Subcutaneous adipose tissue (tissue), 4 donors: ENCODE results near the gene LSAMP. TPM values are rescaled to one million over a fixed set of nuclear protein-coding genes. Genes with fewer than 3 reads are reported as not detected.

Source experiments
- CTCF ChIP-seq: fragments of 450-650 bp; IDR thresholded peaks from one replicate; pipeline ENCODE4 v1.5.1; 2016; ENCODE audit warnings: low read depth, mild to moderate bottlenecking, control low read depth, antibody characterized with exemption, moderate library complexity
- total RNA-seq, 4 donors: library from RNA; depleted of rRNA; stranded (reverse); fragments of >200 nt; gene quantifications; one replicate each; pipeline ENCODE4 v1.1.0, GENCODE V29; 2016

LSAMP gene
- total RNA-seq, 4 donors from 2014 or later: 0.38 to 1.7 (median 0.71) TPM

- TF ChIP-seq CTCF: no peak
Measured at GRCh38 chr3:116067326-116067725, 378.0 kb downstream of the LSAMP start.

GRCh38 chr3:116065501-116065900 is 379.8 kb downstream of the LSAMP start:
- TF ChIP-seq CTCF: no peak

- no peak for TF ChIP-seq CTCF
Measured at GRCh38 chr3:116064646-116065045, 380.6 kb downstream of the LSAMP start.

GRCh38 chr3:116059421-116060096 is 385.7 kb downstream of the LSAMP start:
- no peak for TF ChIP-seq CTCF

- TF ChIP-seq CTCF: no peak
Measured at GRCh38 chr3:116058844-116059243, 386.4 kb downstream of the LSAMP start.

- no peak for TF ChIP-seq CTCF
Measured at GRCh38 chr3:116057400-116058006, 387.8 kb downstream of the LSAMP start.

- no peak for TF ChIP-seq CTCF
Measured at GRCh38 chr3:116056280-116056679, 389.0 kb downstream of the LSAMP start.
